Measurements from ENCODE around the gene TMEM202.

Gene TMEM202

DNA sequence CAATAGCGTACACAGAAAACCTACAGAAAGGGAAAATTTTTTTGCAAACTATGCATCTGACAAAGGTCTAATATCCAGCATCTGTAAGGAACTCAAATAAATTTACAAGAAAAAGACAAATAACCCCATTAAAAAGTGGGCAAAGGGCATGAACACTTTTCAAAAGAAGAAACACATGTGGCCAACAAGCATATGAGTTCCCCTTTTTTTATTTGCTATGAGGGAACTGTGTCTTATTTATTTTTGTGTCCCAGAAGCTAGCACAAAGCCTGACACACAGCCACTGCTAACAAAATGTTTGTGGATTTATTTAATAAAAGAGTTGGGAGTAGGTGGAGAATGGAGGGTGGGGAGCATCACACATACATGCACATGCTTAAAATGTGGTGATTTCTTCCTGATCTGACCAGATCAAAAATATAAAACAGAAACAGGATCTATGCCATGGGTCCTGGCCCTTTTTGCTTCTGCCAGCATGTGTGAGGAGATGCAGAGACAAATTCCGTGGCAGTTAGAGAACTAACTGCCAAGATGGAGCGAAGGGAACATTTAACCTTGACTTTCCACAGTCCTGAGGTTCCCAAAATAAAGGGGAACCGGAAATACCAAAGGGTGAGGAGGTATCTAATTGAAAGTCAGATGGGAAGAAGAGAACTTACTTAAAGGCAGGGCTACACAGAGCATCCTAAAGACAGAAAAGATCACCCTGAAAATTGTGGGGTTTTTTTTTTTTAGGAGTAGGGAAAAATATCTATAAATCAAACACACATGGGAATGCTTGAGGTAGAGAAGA lies at the start of gene TMEM202:
TMEM202 (plus strand) TSS at position 510 of the 793 bp plus-strand sequence; CDS start at position 532, 22 bp downstream.
- no peak within 1 kb of the TSS for H3K4me3 ChIP-seq (ENCODE audit: low read depth, low read length)
- no peak for TF ChIP-seq CTCF (IDR thresholded peaks at IDR 0.05; ENCODE audit: low read depth, low read length)

DNA sequence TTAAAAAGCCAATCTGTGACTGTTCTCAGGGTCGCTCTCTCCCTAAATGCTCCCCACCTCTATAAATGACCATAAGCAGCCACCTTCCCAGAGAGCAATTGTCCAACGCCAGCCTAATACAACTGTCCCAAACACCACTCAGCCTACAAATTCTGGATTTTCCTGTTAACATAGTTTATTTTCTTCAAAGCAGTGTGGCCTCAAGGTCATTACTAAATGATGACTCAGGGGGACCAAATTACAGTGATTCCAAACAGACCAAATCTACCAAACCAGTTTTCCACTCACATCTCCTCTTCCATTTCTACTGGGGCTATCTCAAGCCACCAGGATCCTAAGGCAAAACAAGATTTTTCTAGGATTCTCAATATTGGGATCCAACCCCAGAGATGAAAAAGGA lies 44.8 kb upstream of the TMEM202 start:
- H3K4me3 ChIP-seq (ENCODE audit: low read depth, low read length), result no peak overlapping the region
- TF ChIP-seq CTCF (IDR thresholded peaks at IDR 0.05; ENCODE audit: low read depth, low read length), result no peak

GRCh38 chr15:72354496-72354895 lies 43.6 kb upstream of the TMEM202 start:
- no peak for TF ChIP-seq CTCF (IDR thresholded peaks at IDR 0.05; ENCODE audit: low read depth, low read length)
- no peak overlapping the region for H3K4me3 ChIP-seq (ENCODE audit: low read depth, low read length)

- TF ChIP-seq CTCF (IDR thresholded peaks at IDR 0.05; ENCODE audit: low read depth, low read length), result no peak
- H3K4me3 ChIP-seq (ENCODE audit: low read depth, low read length), result no peak overlapping the region
Observed at GRCh38 chr15:72358121-72358520, 40.0 kb upstream of the TMEM202 start.

DNA sequence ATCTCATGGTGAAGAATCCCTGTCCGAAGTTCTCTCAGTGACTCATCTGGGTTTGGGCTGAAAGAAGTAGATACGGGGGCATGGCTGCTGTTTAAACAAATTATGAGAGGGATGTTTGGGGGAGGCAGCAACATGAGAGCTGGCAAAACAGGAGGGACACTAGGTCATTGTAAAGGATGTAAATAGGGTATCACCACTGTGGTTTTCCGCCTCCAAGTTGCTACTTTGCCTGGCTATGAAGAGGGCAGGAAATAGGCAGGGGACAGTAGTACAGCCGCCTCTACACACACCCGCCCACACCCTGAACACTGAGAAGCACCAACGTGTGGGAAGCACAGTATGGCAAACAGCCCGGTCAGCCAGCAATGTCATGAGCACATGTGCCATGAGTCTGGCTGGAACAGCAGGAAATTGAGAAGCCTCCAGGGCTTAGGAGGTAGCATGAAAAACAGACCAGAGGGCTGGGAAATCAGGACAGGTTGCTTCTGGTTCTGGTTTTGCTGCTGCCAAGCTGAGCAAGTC lies 39.4 kb upstream of the TMEM202 start:
- no peak overlapping the region for H3K4me3 ChIP-seq (ENCODE audit: low read depth, low read length)
- TF ChIP-seq CTCF (IDR thresholded peaks at IDR 0.05; ENCODE audit: low read depth, low read length), result no peak

DNA sequence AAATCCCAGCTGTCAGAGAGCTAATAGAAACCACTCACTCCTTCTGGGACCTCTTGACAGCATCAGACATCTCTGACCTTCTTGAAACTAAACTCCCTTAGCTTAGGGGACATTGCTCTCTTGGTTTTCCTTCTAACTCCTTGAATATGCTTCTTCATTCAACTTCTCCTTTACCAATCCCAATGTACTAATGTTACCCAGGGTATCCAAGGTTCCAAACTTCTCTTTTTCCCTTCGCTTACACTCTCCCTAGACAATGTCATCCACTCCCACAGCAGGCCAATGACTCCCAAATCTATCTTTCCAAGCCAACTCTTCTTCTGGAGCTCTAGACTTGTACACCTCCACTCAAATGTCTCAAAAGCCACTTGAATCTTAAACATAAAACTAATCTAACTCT lies 36.9 kb upstream of the TMEM202 start:
- no peak overlapping the region for H3K4me3 ChIP-seq (ENCODE audit: low read depth, low read length)
- TF ChIP-seq CTCF (IDR thresholded peaks at IDR 0.05; ENCODE audit: low read depth, low read length), result no peak

- no peak overlapping the region for H3K4me3 ChIP-seq (ENCODE audit: low read depth, low read length)
- no peak for TF ChIP-seq CTCF (IDR thresholded peaks at IDR 0.05; ENCODE audit: low read depth, low read length)
Observed at GRCh38 chr15:72365844-72366243, 32.3 kb upstream of the TMEM202 start.

All from WI38 (cell line).